Muscle of back (tissue), 11 donors: ENCODE results near the gene DOCK8. TPM values are rescaled to one million over a fixed set of nuclear protein-coding genes. Genes with fewer than 3 reads are reported as not detected.
"Not testable (repeated sequence)": the region's sequence is repeated elsewhere in the genome, so short reads cannot be mapped to it uniquely, and the experiment has no call there.

Source experiments
- DNase-seq, 3 donors: peaks; one replicate each; pipeline versions ENCODE4 v3.0.0 to v3.0.0-alpha.2; 2013
- polyA plus RNA-seq, 10 donors: library from polyadenylated mRNA; unstranded; fragments of 120-200 nt; gene quantifications; one replicate each; pipeline ENCODE4 v1.2.1, GENCODE V29; 2013; ENCODE audit not compliant: insufficient read length in 10 of 10

The DOCK8 gene
- polyA plus RNA-seq, 10 donors = 5.4 to 11.2 (median 7.6) TPM

- no peak for DNase-seq
These were observed 10.2 kb downstream of the DOCK8 start for GRCh38 chr9:224582-225520.

GRCh38 chr9:227860-228259 lies 13.2 kb downstream of the DOCK8 start:
- no peak for DNase-seq

GRCh38 chr9:228929-229695 lies 14.4 kb downstream of the DOCK8 start:
- no peak for DNase-seq

GRCh38 chr9:231625-232024 lies 17.0 kb downstream of the DOCK8 start:
- DNase-seq = not testable (repeated sequence)

GRCh38 chr9:233708-234107 lies 19.0 kb downstream of the DOCK8 start:
- not testable (repeated sequence) for DNase-seq

GRCh38 chr9:237141-237857 lies 22.6 kb downstream of the DOCK8 start:
- no peak for DNase-seq

- DNase-seq = no peak
These were observed 23.2 kb downstream of the DOCK8 start for GRCh38 chr9:237858-238345.

DNA sequence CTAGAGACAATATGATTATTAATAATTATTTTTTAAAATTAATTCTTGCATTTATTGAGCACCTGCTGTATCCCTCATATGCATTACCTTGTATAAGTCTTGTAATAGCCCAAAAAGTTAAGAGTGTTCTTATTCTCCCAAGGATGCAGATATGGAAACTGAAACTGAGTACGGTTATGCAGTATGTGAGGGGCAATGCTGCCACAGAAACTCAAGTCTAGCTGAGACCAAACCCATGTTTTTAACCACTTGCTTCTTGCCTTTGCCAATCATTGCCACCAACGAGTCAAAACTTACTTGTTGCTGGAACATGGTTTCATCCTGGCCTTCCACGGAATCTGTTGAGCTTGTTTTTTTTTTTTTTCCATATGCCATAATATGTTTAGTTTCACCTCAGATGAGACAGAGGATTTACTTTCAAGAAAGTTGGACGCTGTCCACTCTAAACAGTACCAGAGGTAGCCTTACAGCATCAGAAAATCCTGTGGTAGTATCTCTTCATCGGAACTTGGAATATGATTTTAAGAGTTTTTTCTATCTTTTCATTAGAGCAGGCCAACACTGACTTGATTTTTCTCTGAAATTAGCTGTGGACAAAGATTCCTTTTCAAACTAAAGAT lies 27.9 kb downstream of the DOCK8 start:
- no peak for DNase-seq

DNA sequence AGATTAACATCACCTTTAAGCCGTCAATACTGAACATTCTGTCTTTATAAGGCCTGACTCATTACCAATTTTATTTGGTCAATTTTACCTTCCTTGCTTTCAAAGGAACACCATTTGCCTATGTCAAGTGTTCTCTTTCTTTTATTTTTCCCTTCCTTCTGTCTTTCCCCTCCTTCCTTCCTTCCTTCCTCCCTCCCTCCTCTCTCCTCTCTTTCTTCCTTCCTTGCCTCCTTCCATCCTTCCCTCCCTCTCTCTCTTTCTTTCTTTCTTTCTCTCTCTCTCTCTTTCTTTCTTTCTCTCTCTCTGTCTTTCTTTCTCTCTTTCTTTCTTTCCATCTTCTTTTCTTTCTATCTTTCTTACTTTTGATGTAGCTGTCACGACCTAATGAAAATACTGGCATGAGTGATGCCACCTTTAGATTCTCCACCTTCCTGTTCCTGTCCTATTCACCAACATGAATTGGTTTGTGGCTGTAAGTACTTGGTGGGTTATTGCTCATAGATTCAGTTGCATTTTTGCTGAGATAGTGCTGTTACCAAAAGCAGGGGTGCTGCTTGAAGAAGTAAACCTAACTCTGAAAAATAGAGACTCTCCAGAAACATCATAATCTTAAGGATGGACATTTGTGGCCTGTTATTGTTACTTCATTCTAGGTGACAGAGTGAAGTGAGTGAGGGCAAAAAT lies 33.8 kb downstream of the DOCK8 start:
- DNase-seq = no peak

DNA sequence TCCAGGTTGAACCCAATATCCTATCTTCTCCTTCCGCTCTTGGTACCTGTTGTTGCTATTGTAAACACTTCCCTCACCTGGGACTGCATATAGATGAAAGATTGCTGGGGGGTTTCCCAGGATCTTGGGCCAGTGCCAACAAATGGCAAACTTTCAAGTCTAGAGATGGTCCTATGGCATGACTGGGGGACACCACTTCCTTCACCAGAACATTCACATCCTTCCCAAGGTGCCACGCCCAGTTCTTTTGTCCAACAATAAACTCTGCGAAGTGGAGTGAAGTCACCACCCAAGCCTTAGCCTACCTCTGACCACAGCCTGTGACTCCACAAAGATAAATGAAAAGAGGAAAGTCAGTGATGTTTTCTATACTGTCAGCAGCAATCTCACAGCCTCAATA lies 34.4 kb downstream of the DOCK8 start:
- DNase-seq = no peak

GRCh38 chr9:250039-250438 lies 35.4 kb downstream of the DOCK8 start:
- DNase-seq = no peak

- DNase-seq = no peak
These were observed 36.0 kb downstream of the DOCK8 start for GRCh38 chr9:250625-251024.

DNA sequence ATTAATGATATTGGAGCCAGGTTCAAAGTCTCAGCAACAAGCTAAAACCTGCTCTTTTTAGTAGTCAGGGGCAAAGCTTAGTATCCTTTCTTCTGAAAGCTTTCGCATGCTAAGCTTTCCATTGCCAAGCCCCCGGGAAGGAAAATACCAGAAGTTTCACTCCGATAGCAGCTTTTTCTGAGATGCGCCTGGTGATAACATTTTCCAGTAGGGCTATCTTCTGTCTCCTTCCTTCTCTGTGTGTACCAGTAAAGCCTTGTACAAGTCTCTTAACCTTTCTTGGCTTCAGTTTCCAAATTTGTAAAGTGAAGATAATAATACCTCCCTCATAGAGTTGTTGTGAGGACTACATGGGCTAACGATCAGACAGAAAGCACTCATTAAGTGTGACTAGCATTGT lies 36.7 kb downstream of the DOCK8 start:
- DNase-seq = no peak

DNA sequence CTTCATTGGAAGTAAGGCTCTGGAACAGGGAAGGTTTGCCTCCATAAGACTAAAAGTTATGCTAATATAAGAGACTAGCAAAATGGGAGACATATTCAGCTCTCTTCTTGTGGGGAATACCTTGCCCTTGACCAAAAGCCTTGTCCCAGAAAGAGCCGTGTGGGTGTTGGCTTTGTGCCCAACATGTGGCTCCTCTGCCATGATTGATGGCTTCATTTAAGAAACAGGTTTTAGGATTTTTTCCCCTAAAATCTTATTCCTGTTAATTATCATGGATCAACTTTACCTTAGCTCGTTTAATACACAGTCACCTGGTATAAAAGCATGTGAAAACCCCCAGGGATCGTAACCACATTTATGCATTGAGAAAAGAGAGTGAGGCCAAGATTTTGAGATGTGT lies 38.9 kb downstream of the DOCK8 start:
- no peak for DNase-seq

DNA sequence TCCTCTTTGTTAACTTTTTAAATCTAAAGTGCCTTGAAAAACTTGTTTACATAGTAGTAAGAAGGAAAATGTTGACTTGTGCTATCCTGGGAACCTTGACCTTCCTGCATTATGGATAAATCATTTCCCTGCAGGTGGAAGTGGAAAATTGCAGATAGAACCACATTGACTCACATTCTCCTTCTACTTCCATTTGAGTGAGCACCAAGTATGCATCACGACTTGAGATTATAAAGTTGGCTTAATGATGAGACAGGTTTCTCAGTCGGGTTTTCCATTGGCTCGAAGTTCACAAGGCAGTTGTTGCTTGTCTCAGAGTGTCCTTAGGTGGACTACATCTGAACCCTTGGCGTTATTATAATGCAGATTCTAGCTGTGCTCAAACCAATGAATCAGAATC lies 39.9 kb downstream of the DOCK8 start:
- DNase-seq = no peak

DNA sequence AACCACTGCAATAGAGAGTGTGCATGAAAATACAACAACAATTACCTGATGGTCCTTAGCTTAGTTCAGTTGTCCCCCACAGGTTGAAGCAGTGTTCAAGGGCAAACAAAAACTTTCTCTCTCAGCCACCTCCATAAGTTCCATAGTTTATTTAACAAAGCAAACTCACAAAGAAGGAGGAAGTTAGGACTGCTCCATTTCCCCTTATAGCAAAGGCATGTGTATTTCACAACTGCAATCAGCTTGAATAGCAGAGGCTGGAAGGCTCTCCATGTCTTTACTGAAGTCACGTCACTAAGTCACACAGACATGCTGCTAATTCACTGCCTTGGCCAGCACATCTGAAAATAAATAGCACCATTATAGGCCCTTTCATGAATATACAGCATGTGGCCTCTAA lies 43.3 kb downstream of the DOCK8 start:
- peak in 1 of 3 donors; percentile 14 for DNase-seq

GRCh38 chr9:259405-260404 lies 45.0 kb downstream of the DOCK8 start:
- no peak for DNase-seq

DNA sequence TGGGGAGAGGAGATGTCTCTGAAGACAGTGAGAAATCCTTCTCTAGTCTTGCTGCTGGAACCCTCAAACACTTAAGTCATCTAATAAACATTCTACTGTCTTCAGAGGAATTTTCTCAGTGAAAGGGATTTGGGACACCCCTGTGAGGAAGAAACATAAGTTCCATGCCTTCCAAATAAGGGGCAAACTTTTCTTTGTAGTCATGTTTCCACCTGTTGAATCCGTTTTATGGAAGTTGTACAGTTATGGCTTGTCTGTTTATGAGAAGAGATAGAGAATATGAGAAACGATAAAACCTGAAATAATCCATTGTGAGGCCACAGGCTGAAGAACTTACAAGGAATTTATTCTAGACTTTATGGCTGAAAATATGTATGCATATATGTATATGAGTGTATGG lies 49.6 kb downstream of the DOCK8 start:
- no peak for DNase-seq

DNA sequence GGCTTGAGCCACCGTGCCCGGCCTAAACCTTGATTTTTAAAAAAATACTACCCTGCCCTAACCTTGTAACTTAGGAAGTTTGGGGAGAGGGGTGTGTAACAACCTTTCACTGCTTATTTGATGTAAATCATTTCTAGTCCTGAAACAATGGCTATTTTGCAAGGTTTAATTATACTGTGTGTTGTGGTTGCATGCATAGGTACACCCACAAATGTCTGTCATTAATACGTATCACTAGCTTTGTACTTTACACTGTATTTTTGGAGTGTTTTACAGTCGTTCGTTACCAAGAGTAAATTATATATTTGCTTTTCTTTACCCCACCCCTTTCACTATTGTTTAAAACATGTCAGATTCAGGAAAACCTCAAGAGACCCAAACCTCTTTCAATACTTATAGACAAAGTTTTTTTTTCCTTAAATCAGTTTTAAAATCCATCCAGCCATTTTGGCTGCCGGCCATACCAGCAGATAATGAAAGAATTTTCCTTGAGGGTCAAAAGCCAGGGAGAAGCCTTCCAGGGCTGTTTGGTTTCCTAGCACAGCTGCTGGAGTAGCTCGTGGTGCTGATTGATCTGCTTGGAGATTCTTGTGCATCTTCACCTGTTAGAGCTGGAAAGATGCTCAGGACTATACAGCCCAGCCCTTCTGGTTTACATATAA lies 50.7 kb downstream of the DOCK8 start:
- no peak for DNase-seq
